Mammary epithelial cell (primary cell): Measurements from ENCODE around the gene DPPA2.

Experiments
- CTCF ChIP-seq, 2 donors: IDR thresholded peaks in 1 of 2; conservative IDR thresholded peaks in 1 of 2; 2 replicates each; pipeline ENCODE4 v1.5.1; 2011 to 2012; ENCODE audit warnings: inconsistent platforms in 2 of 2, low read length in 2 of 2, mild to moderate bottlenecking in 2 of 2, control low read depth in 1 of 2, low read depth in 1 of 2; ENCODE audit not compliant: insufficient read depth in 1 of 2; ENCODE audit errors: extremely low read depth in 1 of 2
- EZH2 ChIP-seq: IDR thresholded peaks from 2 replicates; pipeline ENCODE4 v1.6.1; 2012; ENCODE audit warnings: low read length, inconsistent platforms, borderline replicate concordance

- TF ChIP-seq CTCF (conservative IDR thresholded peaks at IDR 0.05 in 1 of 2, IDR thresholded peaks at IDR 0.05 in 1 of 2; ENCODE audit: extremely low read depth in 1 of 2, insufficient read depth in 1 of 2, low read depth in 1 of 2, low read length in 2 of 2) (no peak), EZH2 (no peak)
These were observed 51.0 kb downstream of the DPPA2 start for GRCh38 chr3:109265295-109265694.
